GM12891 (cell line): ENCODE data around the gene BPIFB1.

Experiments
- PAX5 ChIP-seq: IDR thresholded peaks from 2 replicates; pipeline ENCODE4 v1.6.1; 2011; ENCODE audit warnings: low read length, moderate library complexity, mild to moderate bottlenecking; ENCODE audit not compliant: insufficient read depth, severe bottlenecking
- POLR2A ChIP-seq: IDR thresholded peaks from 2 replicates; pipeline ENCODE4 v1.6.1; 2011; ENCODE audit warnings: low read depth, low read length, control low read depth
- POLR2AphosphoS5 ChIP-seq: IDR thresholded peaks from 2 replicates; pipeline ENCODE4 v1.6.1; 2011; ENCODE audit warnings: low read depth, low read length, control low read depth
- POU2F2 ChIP-seq: IDR thresholded peaks from 2 replicates; pipeline ENCODE4 v1.6.1; 2011; ENCODE audit warnings: low read depth, mild to moderate bottlenecking, control low read depth, low read length, moderate library complexity
- SPI1 ChIP-seq: IDR thresholded peaks from 2 replicates; pipeline ENCODE4 v1.6.1; 2011; ENCODE audit warnings: low read depth, low read length, control low read depth
- TAF1 ChIP-seq: IDR thresholded peaks from 2 replicates; pipeline ENCODE4 v1.6.1; 2011; ENCODE audit warnings: low read depth, low read length, control low read depth

- TF ChIP-seq POLR2A, result no peak
- no peak for TF ChIP-seq TAF1
- no peak for TF ChIP-seq POLR2AphosphoS5
- no peak for TF ChIP-seq SPI1
- no peak for TF ChIP-seq PAX5
- TF ChIP-seq POU2F2, result no peak
These were observed 66.5 kb downstream of the BPIFB1 start for GRCh38 chr20:33349493-33349892.
